K562 (cell line): Measurements from ENCODE around the gene ITPR2. TPM values are rescaled to one million over a fixed set of nuclear protein-coding genes. Genes with fewer than 3 reads are reported as not detected.

Experiments used
- ATAC-seq: fragments of 200-7000 bp; cut with Tn5 transposase; 3 replicates; pipeline ENCODE4 v1.9.1; 2020; ENCODE audit warnings: moderate library complexity
- BruUV-seq: library from RNA; stranded (reverse); fragments of 400-500 nt; replicated peaks from 2 replicates; lab custom pipeline; 2021; lab: Mats Ljungman, UMichigan
- CTCF ChIA-PET: fragments of 300-600 bp; formaldehyde crosslinking; extraction: SDS; loops from one replicate; lab custom pipeline; 2021; ENCODE audit warnings: low intra/inter-chr PET ratio; lab: Yijun Ruan, JAX
- POLR2A ChIA-PET: fragments of 300-600, 350-650 bp; sonication (Branson Sonifier 250); formaldehyde crosslinking; extraction: SDS; loops from one replicate; lab custom pipeline; 2021; ENCODE audit warnings: antibody characterized with exemption, inconsistent platforms; lab: Yijun Ruan, JAX
- DNase-seq, 4 experiments: peaks; one replicate each; pipeline versions ENCODE4 v3.0.0 to v3.0.0-alpha.2; 2011 to 2018; ENCODE audit warnings: low spot score in 3 of 4, mixed read lengths in 3 of 4; ENCODE audit errors: extremely low read depth in 1 of 4
- FAIRE-seq: peaks from 2 replicates; lab custom pipeline; 2011; peaks lifted over from hg19 to GRCh38; lab: Jason Lieb, UNC
- H2AFZ ChIP-seq: 2 replicates; pipeline ENCODE4 v1.6.0; 2011; ENCODE audit warnings: low read depth, low read length, control low read depth, inconsistent platforms
- H3K27ac ChIP-seq: fragments of 200-600 bp; 3 replicates; pipeline ENCODE4 v1.8.0; 2011; ENCODE audit warnings: low read depth, mild to moderate bottlenecking, control low read depth, inconsistent platforms, low read length, moderate library complexity, mixed read lengths; ENCODE audit errors: extremely low read depth
- H3K27me3 ChIP-seq, 2 experiments: fragments of 300-600 bp in 1 of 2; 2 replicates in 1 of 2; 3 replicates in 1 of 2; pipeline versions ENCODE4 v1.6.0 to v1.8.0; 2011; ENCODE audit warnings: inconsistent platforms in 2 of 2, low read length in 2 of 2, mild to moderate bottlenecking in 1 of 2, mixed read lengths in 1 of 2, moderate library complexity in 1 of 2; ENCODE audit not compliant: control insufficient read depth in 2 of 2, insufficient read depth in 2 of 2
- H3K36me3 ChIP-seq: fragments of 300-600 bp; 3 replicates; pipeline ENCODE4 v1.8.0; 2011; ENCODE audit warnings: mild to moderate bottlenecking, low read length, inconsistent platforms; ENCODE audit not compliant: control insufficient read depth, insufficient read depth
- H3K4me1 ChIP-seq, 2 experiments: fragments of 200-600 bp in 1 of 2; replicated peaks in 1 of 2; 2 replicates in 1 of 2; 3 replicates in 1 of 2; pipeline versions ENCODE4 v1.5.1 to v1.8.0; 2011; ENCODE audit warnings: inconsistent platforms in 2 of 2, low read length in 2 of 2, mild to moderate bottlenecking in 1 of 2, mixed read lengths in 1 of 2, moderate library complexity in 1 of 2; ENCODE audit not compliant: control insufficient read depth in 2 of 2, insufficient read depth in 2 of 2
- H3K4me2 ChIP-seq: 2 replicates; pipeline ENCODE4 v1.6.1; 2011; ENCODE audit warnings: low read length, control low read depth, inconsistent platforms, mixed read lengths; ENCODE audit not compliant: insufficient read depth
- H3K4me3 ChIP-seq: fragments of 200-600 bp; sonication (generic), shearing (Covaris generic); 2 replicates; pipeline ENCODE4 v1.5.1; 2016; ENCODE audit warnings: control low read depth, inconsistent platforms
- H3K79me2 ChIP-seq: fragments of 200-600 bp; 3 replicates; pipeline ENCODE4 v1.8.0; 2011; ENCODE audit warnings: low read length, inconsistent platforms; ENCODE audit not compliant: control insufficient read depth, insufficient read depth
- H3K9ac ChIP-seq, 2 experiments: 2 replicates each; pipeline versions ENCODE4 v1.6.0 to v1.6.1; 2011; ENCODE audit warnings: low read depth in 2 of 2, low read length in 2 of 2, control low read depth in 1 of 2, inconsistent platforms in 1 of 2, mild to moderate bottlenecking in 1 of 2, mixed read lengths in 1 of 2; ENCODE audit not compliant: insufficient read depth in 1 of 2
- H3K9me1 ChIP-seq: one replicate; pipeline ENCODE4 v1.6.0; 2011; ENCODE audit warnings: inconsistent platforms, mild to moderate bottlenecking, low read length, moderate library complexity; ENCODE audit not compliant: control insufficient read depth, insufficient read depth
- H3K9me3 ChIP-seq: replicated peaks from 2 replicates; pipeline ENCODE4 v1.5.1; 2011; ENCODE audit warnings: low read depth, low read length, inconsistent platforms; ENCODE audit not compliant: control insufficient read depth, insufficient read depth
- H4K20me1 ChIP-seq: replicated peaks from 2 replicates; pipeline ENCODE4 v1.6.1; 2011; ENCODE audit warnings: low read length, inconsistent platforms, mixed read lengths; ENCODE audit not compliant: control insufficient read depth, insufficient read depth
- EP300 ChIP-seq: IDR thresholded peaks from 2 replicates; pipeline ENCODE4 v1.6.1; 2012; ENCODE audit warnings: low read length, improper control_type of control experiment
- GTF2F1 ChIP-seq: IDR thresholded peaks from 2 replicates; pipeline ENCODE4 v1.6.1; 2011; ENCODE audit warnings: low read depth, low read length, improper control_type of control experiment
- IRF2 ChIP-seq: sonication (generic); formaldehyde crosslinking; IDR thresholded peaks from 2 replicates; pipeline ENCODE4 v1.8.1; 2022; ENCODE audit warnings: mild to moderate bottlenecking, missing genetic modification reagents
- PHB2 ChIP-seq: fragments of 450-650 bp; IDR thresholded peaks from 2 replicates; pipeline ENCODE4 v1.6.1; 2017; ENCODE audit warnings: low read depth
- POLR2G ChIP-seq: fragments of 200-400 bp; formaldehyde crosslinking; IDR thresholded peaks from 2 replicates; pipeline ENCODE4 v1.6.1; 2017; ENCODE audit warnings: low read depth, mild to moderate bottlenecking, antibody characterized with exemption, low read length, moderate library complexity
- RBFOX2 ChIP-seq: fragments of 200-400 bp; formaldehyde crosslinking; IDR thresholded peaks from 2 replicates; pipeline ENCODE4 v1.6.1; 2017; ENCODE audit warnings: low read depth, mild to moderate bottlenecking, low read length, moderate library complexity
- SRSF1 ChIP-seq: fragments of 200-400 bp; formaldehyde crosslinking; IDR thresholded peaks from 2 replicates; pipeline ENCODE4 v1.6.1; 2017; ENCODE audit warnings: mild to moderate bottlenecking, low read depth, low read length, moderate library complexity
- ZNF224 ChIP-seq: sonication (generic); formaldehyde crosslinking; IDR thresholded peaks from 2 replicates; pipeline ENCODE4 v1.8.0; 2022; ENCODE audit warnings: mild to moderate bottlenecking, missing genetic modification reagents
- ZNF316 ChIP-seq: fragments of 450-650 bp; IDR thresholded peaks from 2 replicates; pipeline ENCODE4 v1.6.1; 2016
- ZNF445 ChIP-seq: fragments of 250-450 bp; sonication (Bioruptor Pico); IDR thresholded peaks from 2 replicates; pipeline ENCODE4 v1.4.0; 2020; ENCODE audit warnings: low read depth, mild to moderate bottlenecking, moderate library complexity
- ZNF584 ChIP-seq: fragments of 200-800 bp; sonication (Bioruptor generic); IDR thresholded peaks from 2 replicates; pipeline ENCODE4 v1.6.1; 2016; ENCODE audit warnings: low read depth, mild to moderate bottlenecking, missing genetic modification characterization, missing compliant biosample characterization
- WGBS: fragments of 100-300 bp; shearing (Covaris generic); methylation state at CpG from one replicate; pipeline ENCODE4 v1.1.6; 2016; ENCODE audit warnings: low coverage, mixed read lengths; ENCODE audit not compliant: insufficient coverage; ENCODE audit errors: missing lambda C conversion rate; 5-methylcytosine and 5-hydroxymethylcytosine counted together
- in situ Hi-C: fragments of 300-500 bp; cut with MboI; formaldehyde crosslinking; loops from 4 replicates; pipeline ENCODE4 v1.15.0; 2018; ENCODE audit warnings: inconsistent platforms, mixed read lengths
- intact Hi-C: fragments of 100-400 bp; cut with micrococcal nuclease; formaldehyde crosslinking; loops from 2 replicates; pipeline ENCODE4 v1.14.2; 2022
- polyA plus RNA-seq, 8 experiments: library from polyadenylated mRNA; depleted of rRNA in 4 of 8; stranded (reverse) in 5 of 8; unstranded in 3 of 8; fragments of >200 nt; fragmentation: Nextera tagmentation in 2 of 8; fragmentation: Illumina TruSeq in 1 of 8; extraction: Ambion mirVana in 2 of 8; extraction: Trizol in 1 of 8; gene quantifications; 2 replicates each; pipeline versions ENCODE4 v1.2.1 to v1.2.3, GENCODE V29; 2011 to 2014; ENCODE audit warnings: inconsistent platforms in 1 of 8, missing spikeins in 1 of 8
- total RNA-seq, 7 experiments: library from RNA; depleted of rRNA in 6 of 7; stranded (reverse); fragments of >200 nt in 6 of 7; fragmentation: Illumina TruSeq in 2 of 7; extraction: Trizol in 2 of 7; gene quantifications; 2 replicates each; pipeline versions ENCODE4 v1.2.1 to v1.2.3, GENCODE V29; 2011 to 2021; ENCODE audit warnings: low replicate concordance in 1 of 7
- TF ChIP-seq, protein P1 (sequence below): fragments of 450-650 bp; IDR thresholded peaks from 2 replicates; pipeline ENCODE4 v1.6.1; 2016; ENCODE audit warnings: missing biosample characterization, missing genetic modification characterization

ITPR2 gene
- total and polyA plus RNA-seq, 9 of the 15 experiments (the other 6 are each of a cell fraction or from before 2014, with no cell fraction given), result 0.21 to 3.3 (median 0.95) TPM

DNA sequence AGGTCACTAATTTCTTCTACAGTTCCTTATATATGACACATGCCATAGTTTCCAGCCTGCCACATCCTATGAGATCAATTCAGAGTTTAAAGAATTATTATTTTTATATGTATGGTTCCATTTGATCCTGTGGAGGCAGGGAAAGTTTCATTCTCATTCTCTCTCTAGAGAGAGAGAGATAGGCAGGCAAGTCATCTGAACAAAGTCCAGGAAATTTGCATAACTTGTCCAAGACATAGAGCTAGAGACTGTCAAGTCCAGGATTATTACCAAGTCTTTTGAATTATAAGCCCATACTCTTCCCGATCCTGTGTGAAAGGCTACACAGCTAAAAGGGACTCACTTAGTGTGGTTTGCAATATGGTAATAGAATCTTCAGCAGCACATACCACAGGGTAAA is 422.3 kb downstream of the ITPR2 start:
- H3K4me1 ChIP-seq, result no peaks in the 10 kb centered on the region
- no peak overlapping the region for H3K9ac ChIP-seq
- ChIA-PET POLR2A (no interaction called here), CTCF (no interaction called here)
- H3K9me1 ChIP-seq, result no peaks in the 10 kb centered on the region
- no peak for FAIRE-seq
- no peak for DNase-seq
- TF ChIP-seq, protein P1, sequence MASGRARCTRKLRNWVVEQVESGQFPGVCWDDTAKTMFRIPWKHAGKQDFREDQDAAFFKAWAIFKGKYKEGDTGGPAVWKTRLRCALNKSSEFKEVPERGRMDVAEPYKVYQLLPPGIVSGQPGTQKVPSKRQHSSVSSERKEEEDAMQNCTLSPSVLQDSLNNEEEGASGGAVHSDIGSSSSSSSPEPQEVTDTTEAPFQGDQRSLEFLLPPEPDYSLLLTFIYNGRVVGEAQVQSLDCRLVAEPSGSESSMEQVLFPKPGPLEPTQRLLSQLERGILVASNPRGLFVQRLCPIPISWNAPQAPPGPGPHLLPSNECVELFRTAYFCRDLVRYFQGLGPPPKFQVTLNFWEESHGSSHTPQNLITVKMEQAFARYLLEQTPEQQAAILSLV, result no peak
- TF ChIP-seq EP300, result no peak
- no peak for TF ChIP-seq RBFOX2
- no peak for TF ChIP-seq ZNF584
- TF ChIP-seq ZNF316, result no peak
- no peak for TF ChIP-seq ZNF224
- no peak for TF ChIP-seq GTF2F1
- no peak for TF ChIP-seq SRSF1
- TF ChIP-seq POLR2G, result no peak
- no peak for TF ChIP-seq PHB2
- no peak for TF ChIP-seq IRF2
- no peak for TF ChIP-seq ZNF445 (CRISPR knock-in tag)
- H3K36me3 ChIP-seq, result no peaks in the 10 kb centered on the region
- 0% methylated on average over 1 of the region's 1 CpG for WGBS
- H3K9me3 ChIP-seq, result no peaks in the 10 kb centered on the region
- H3K27ac ChIP-seq, result no peak overlapping the region
- no peaks in the 10 kb centered on the region for H4K20me1 ChIP-seq
- H2AFZ ChIP-seq, result no peak overlapping the region
- in situ Hi-C loops, result no loop called here
- no TSS peak for BruUV-seq
- no peaks in the 10 kb centered on the region for H3K79me2 ChIP-seq
- H3K4me3 ChIP-seq, result no peak overlapping the region
- H3K4me2 ChIP-seq, result no peak overlapping the region
- intact Hi-C loops, result no loop called here
- ATAC-seq, result no peak
- no peaks in the 10 kb centered on the region; a peak in 2 of 5 replicates for H3K27me3 ChIP-seq
